HEK293 (cell line): Measurements from ENCODE around the gene SLC9A9.

Experiments
- ATF2 ChIP-seq: fragments of 450-650 bp; formaldehyde crosslinking; IDR thresholded peaks from 2 replicates; pipeline ENCODE4 v1.5.1; 2016; ENCODE audit warnings: missing biosample characterization, missing genetic modification characterization, low read depth
- CTCF ChIP-seq: fragments of 450-650 bp; formaldehyde crosslinking; IDR thresholded peaks from 2 replicates; pipeline ENCODE4 v1.5.1; 2016; ENCODE audit warnings: missing biosample characterization, missing genetic modification characterization
- HOXA7 ChIP-seq: sonication (generic); formaldehyde crosslinking; IDR thresholded peaks from 2 replicates; pipeline ENCODE4 v1.8.1; 2022; ENCODE audit warnings: missing genetic modification reagents, borderline replicate concordance
- ZBTB17 ChIP-seq: fragments of 450-650 bp; formaldehyde crosslinking; IDR thresholded peaks from 2 replicates; pipeline ENCODE4 v1.5.1; 2016; ENCODE audit warnings: missing biosample characterization, missing genetic modification characterization
- ZBTB7A ChIP-seq: fragments of 450-650 bp; formaldehyde crosslinking; IDR thresholded peaks from 2 replicates; pipeline ENCODE4 v1.5.1; 2016; ENCODE audit warnings: low read depth, missing biosample characterization, missing genetic modification characterization
- ZBTB8A ChIP-seq: fragments of 450-650 bp; formaldehyde crosslinking; IDR thresholded peaks from 2 replicates; pipeline ENCODE4 v1.5.1; 2016; ENCODE audit warnings: missing biosample characterization, missing genetic modification characterization
- ZNF155 ChIP-seq: fragments of 450-650 bp; formaldehyde crosslinking; IDR thresholded peaks from 2 replicates; pipeline ENCODE4 v1.5.1; 2016; ENCODE audit warnings: missing biosample characterization, missing genetic modification characterization
- ZNF16 ChIP-seq: fragments of 450-650 bp; formaldehyde crosslinking; IDR thresholded peaks from 2 replicates; pipeline ENCODE4 v1.5.1; 2016; ENCODE audit warnings: low read depth, missing biosample characterization, missing genetic modification characterization
- ZNF354C ChIP-seq: fragments of 450-650 bp; formaldehyde crosslinking; IDR thresholded peaks from 2 replicates; pipeline ENCODE4 v1.5.1; 2016; ENCODE audit warnings: missing biosample characterization, missing genetic modification characterization, low read depth, borderline replicate concordance
- ZNF404 ChIP-seq: fragments of 450-650 bp; formaldehyde crosslinking; IDR thresholded peaks from 2 replicates; pipeline ENCODE4 v1.5.1; 2017; ENCODE audit warnings: missing biosample characterization, missing genetic modification characterization
- ZNF585B ChIP-seq: fragments of 450-650 bp; formaldehyde crosslinking; IDR thresholded peaks from 2 replicates; pipeline ENCODE4 v1.5.1; 2016; ENCODE audit warnings: missing biosample characterization, missing genetic modification characterization
- ZNF621 ChIP-seq: fragments of 450-650 bp; formaldehyde crosslinking; IDR thresholded peaks from 2 replicates; pipeline ENCODE4 v1.5.1; 2017; ENCODE audit warnings: missing biosample characterization, missing genetic modification characterization
- TF ChIP-seq, protein P1 (sequence below): fragments of 450-650 bp; formaldehyde crosslinking; IDR thresholded peaks from 2 replicates; pipeline ENCODE4 v1.5.1; 2016; ENCODE audit warnings: missing biosample characterization, missing genetic modification characterization

GRCh38 chr3:143567823-143568222, 280.4 kb downstream of the SLC9A9 start:
- TF ChIP-seq CTCF (no peak), ZNF155 (tag by site-specific recombination) (no peak), ZBTB8A (tag by site-specific recombination) (no peak), ZNF404 (tag by site-specific recombination) (no peak), ZNF621 (no peak), ATF2 (tag by site-specific recombination) (no peak), ZNF585B (tag by site-specific recombination) (no peak), ZBTB7A (tag by site-specific recombination) (no peak), ZBTB17 (tag by site-specific recombination) (no peak), ZNF16 (tag by site-specific recombination) (no peak), HOXA7 (CRISPR knock-in tag) (no peak), ZNF354C (tag by site-specific recombination) (no peak)
- TF ChIP-seq, protein P1, sequence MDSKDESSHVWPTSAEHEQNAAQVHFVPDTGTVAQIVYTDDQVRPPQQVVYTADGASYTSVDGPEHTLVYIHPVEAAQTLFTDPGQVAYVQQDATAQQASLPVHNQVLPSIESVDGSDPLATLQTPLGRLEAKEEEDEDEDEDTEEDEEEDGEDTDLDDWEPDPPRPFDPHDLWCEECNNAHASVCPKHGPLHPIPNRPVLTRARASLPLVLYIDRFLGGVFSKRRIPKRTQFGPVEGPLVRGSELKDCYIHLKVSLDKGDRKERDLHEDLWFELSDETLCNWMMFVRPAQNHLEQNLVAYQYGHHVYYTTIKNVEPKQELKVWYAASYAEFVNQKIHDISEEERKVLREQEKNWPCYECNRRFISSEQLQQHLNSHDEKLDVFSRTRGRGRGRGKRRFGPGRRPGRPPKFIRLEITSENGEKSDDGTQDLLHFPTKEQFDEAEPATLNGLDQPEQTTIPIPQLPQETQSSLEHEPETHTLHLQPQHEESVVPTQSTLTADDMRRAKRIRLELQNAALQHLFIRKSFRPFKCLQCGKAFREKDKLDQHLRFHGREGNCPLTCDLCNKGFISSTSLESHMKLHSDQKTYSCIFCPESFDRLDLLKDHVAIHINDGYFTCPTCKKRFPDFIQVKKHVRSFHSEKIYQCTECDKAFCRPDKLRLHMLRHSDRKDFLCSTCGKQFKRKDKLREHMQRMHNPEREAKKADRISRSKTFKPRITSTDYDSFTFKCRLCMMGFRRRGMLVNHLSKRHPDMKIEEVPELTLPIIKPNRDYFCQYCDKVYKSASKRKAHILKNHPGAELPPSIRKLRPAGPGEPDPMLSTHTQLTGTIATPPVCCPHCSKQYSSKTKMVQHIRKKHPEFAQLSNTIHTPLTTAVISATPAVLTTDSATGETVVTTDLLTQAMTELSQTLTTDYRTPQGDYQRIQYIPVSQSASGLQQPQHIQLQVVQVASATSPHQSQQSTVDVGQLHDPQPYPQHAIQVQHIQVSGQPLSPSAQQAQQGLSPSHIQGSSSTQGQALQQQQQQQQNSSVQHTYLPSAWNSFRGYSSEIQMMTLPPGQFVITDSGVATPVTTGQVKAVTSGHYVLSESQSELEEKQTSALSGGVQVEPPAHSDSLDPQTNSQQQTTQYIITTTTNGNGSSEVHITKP (tag by site-specific recombination): no peak
